CD4-positive, alpha-beta T cell (primary cell): ENCODE measurements around the gene RUNX3. TPM values are rescaled to one million over a fixed set of nuclear protein-coding genes. Genes with fewer than 3 reads are reported as not detected.

Experiments used
- ATAC-seq: fragments of 200-7000 bp; cut with Tn5 transposase; one replicate; pipeline ENCODE4 v1.10.0; 2022; ENCODE audit warnings: mild to moderate bottlenecking; ENCODE audit not compliant: poor library complexity
- CTCF ChIA-PET: fragments of 350-600 bp; sonication (Branson Sonifier 250); formaldehyde crosslinking; loops from one replicate; lab custom pipeline; 2021; ENCODE audit warnings: antibody characterized with exemption, inconsistent platforms; lab: Charles Lee
- POLR2A ChIA-PET: fragments of 350-600 bp; sonication (Branson Sonifier 250); formaldehyde crosslinking; loops from one replicate; lab custom pipeline; 2021; ENCODE audit warnings: antibody characterized with exemption, inconsistent platforms; lab: Charles Lee
- DNase-seq, 14 experiments: peaks; one replicate each; pipeline ENCODE4 v3.0.0-alpha.2; 2013 to 2020; ENCODE audit warnings: mixed read lengths in 2 of 14
- H3K27ac ChIP-seq, 2 donors: one replicate each; pipeline versions ENCODE4 v1.5.1 to v1.7.0; 2013; ENCODE audit warnings: low read length in 2 of 2, low read depth in 1 of 2, mild to moderate bottlenecking in 1 of 2
- H3K27me3 ChIP-seq, 2 experiments: 1 replicate in 1 of 2; 2 replicates in 1 of 2; pipeline versions ENCODE4 v1.6.1 to v1.7.0; 2013; ENCODE audit warnings: low read length in 2 of 2, control low read depth in 1 of 2, mild to moderate bottlenecking in 1 of 2, moderate library complexity in 1 of 2; ENCODE audit not compliant: insufficient read depth in 2 of 2, control insufficient read depth in 1 of 2
- H3K36me3 ChIP-seq: one replicate; pipeline ENCODE4 v1.6.1; 2013; ENCODE audit warnings: low read length, control low read depth; ENCODE audit not compliant: insufficient read depth
- H3K4me1 ChIP-seq: one replicate; pipeline ENCODE4 v1.6.1; 2013; ENCODE audit warnings: low read length, control low read depth; ENCODE audit not compliant: insufficient read depth
- H3K4me3 ChIP-seq: one replicate; pipeline ENCODE4 v1.5.1; 2013; ENCODE audit warnings: mild to moderate bottlenecking, low read length, moderate library complexity
- H3K9me3 ChIP-seq, 2 experiments: 1 replicate in 1 of 2; 2 replicates in 1 of 2; pipeline versions ENCODE4 v1.6.1 to v1.7.0; 2013; ENCODE audit warnings: low read length in 2 of 2, mild to moderate bottlenecking in 2 of 2, control low read depth in 1 of 2, moderate library complexity in 1 of 2; ENCODE audit not compliant: control insufficient read depth in 1 of 2, insufficient read depth in 1 of 2
- H3K27ac Mint-ChIP-seq: one replicate; pipeline ENCODE4 v1.8.0; 2020; ENCODE audit warnings: mixed read lengths
- H3K27me3 Mint-ChIP-seq: one replicate; pipeline ENCODE4 v1.8.0; 2021; ENCODE audit warnings: mixed read lengths
- H3K36me3 Mint-ChIP-seq: one replicate; pipeline ENCODE4 v1.8.0; 2021; ENCODE audit warnings: low read depth, mixed read lengths
- H3K4me1 Mint-ChIP-seq: one replicate; pipeline ENCODE4 v1.8.0; 2021; ENCODE audit warnings: low read depth, mixed read lengths
- H3K4me3 Mint-ChIP-seq: one replicate; pipeline ENCODE4 v1.8.0; 2020; ENCODE audit warnings: mild to moderate bottlenecking, mixed read lengths
- H3K9me3 Mint-ChIP-seq: one replicate; pipeline ENCODE4 v1.8.0; 2020; ENCODE audit warnings: mixed read lengths
- CTCF ChIP-seq: fragments of 200-600 bp; IDR thresholded peaks from one replicate; pipeline ENCODE4 v1.8.0; 2022; ENCODE audit warnings: antibody characterized with exemption, mild to moderate bottlenecking
- intact Hi-C, 2 experiments: fragments of 100-400 bp; cut with DNase I in 1 of 2; cut with micrococcal nuclease in 1 of 2; formaldehyde crosslinking; loops; one replicate each; pipeline versions ENCODE4 v1.15.1 to v1.9.0; 2023 to 2025; cut with DNase I, micrococcal nuclease
- total RNA-seq, 174 experiments: library from RNA in 2 of 174; stranded (reverse) in 2 of 174; gene quantifications; one replicate each; pipeline ENCODE4 v1.2.3 and lab custom pipeline; 2021 to 2026

RUNX3 gene
- total RNA-seq, 2 experiments from 2014 or later = 202 to 209 TPM

- Histone ChIP-seq H3K27me3 (no peaks in the 10 kb centered on the region), H3K36me3 (no peaks in the 10 kb centered on the region), H3K27ac (no peak overlapping the region), H3K4me1 (peaks cover 76% of the 10 kb centered on the region), H3K9me3 (no peaks in the 10 kb centered on the region), H3K4me3 (no peak overlapping the region)
- Mint-ChIP-seq H3K4me3 (peak overlapping the region; percentile 50), H3K27me3 (no peaks in the 10 kb centered on the region), H3K36me3 (no peaks in the 10 kb centered on the region), H3K4me1 (peaks cover 69% of the 10 kb centered on the region), H3K9me3 (no peaks in the 10 kb centered on the region), H3K27ac (peak overlapping the region; percentile 79)
- no peak for TF ChIP-seq CTCF
- ChIA-PET POLR2A (interaction anchor here (1.1 to 1.4 kb wide), 3 partner anchors 10 to 82 kb away, joined by 3 to 7 read pairs (median 3); no protein-coding TSS in a partner anchor), CTCF (interaction anchor here (0.9 to 2.0 kb wide), 3 partner anchors 9 to 107 kb away, joined by 5 to 8 read pairs (median 5); no protein-coding TSS in a partner anchor)
- intact Hi-C loops = no loop called here
- peak in 12 of 14 experiments; percentile 46 to 85 (median 58) for DNase-seq
- peak; percentile 84 for ATAC-seq
Measured at GRCh38 chr1:24955161-24955560, 25.1 kb upstream of the RUNX3 start.

GRCh38 chr1:24954631-24955030, 24.6 kb upstream of the RUNX3 start:
- CTCF ChIA-PET = interaction anchor here (2.0 to 3.2 kb wide), 2 partner anchors 22 to 82 kb away, joined by 5 to 16 read pairs; no protein-coding TSS in a partner anchor
- peak overlapping the region in 1 of 2 donors; percentile 16 for H3K27ac ChIP-seq
- no peaks in the 10 kb centered on the region for H3K9me3 ChIP-seq
- Mint-ChIP-seq H3K36me3 (no peaks in the 10 kb centered on the region), H3K27me3 (no peaks in the 10 kb centered on the region), H3K4me3 (peak overlapping the region; percentile 50), H3K27ac (peak overlapping the region; percentile 79), H3K9me3 (no peaks in the 10 kb centered on the region), H3K4me1 (peaks cover 69% of the 10 kb centered on the region)
- H3K4me1 ChIP-seq = peaks cover 76% of the 10 kb centered on the region
- no peak for ATAC-seq
- H3K4me3 ChIP-seq = no peak overlapping the region
- no peaks in the 10 kb centered on the region for H3K36me3 ChIP-seq
- no peak for TF ChIP-seq CTCF
- DNase-seq = no peak
- POLR2A ChIA-PET = interaction anchor here (1.1 to 1.4 kb wide), 3 partner anchors 10 to 82 kb away, joined by 3 to 4 read pairs (median 3); partner anchors contain the start of gene RUNX3
- intact Hi-C loops = no loop called here
- H3K27me3 ChIP-seq = no peaks in the 10 kb centered on the region

- no peak overlapping the region for H3K4me3 Mint-ChIP-seq
- no peaks in the 10 kb centered on the region for H3K27me3 Mint-ChIP-seq
- Histone ChIP-seq H3K9me3 (no peaks in the 10 kb centered on the region), H3K36me3 (no peaks in the 10 kb centered on the region), H3K4me3 (no peak overlapping the region), H3K27ac (no peak overlapping the region), H3K27me3 (no peaks in the 10 kb centered on the region), H3K4me1 (peaks cover 70% of the 10 kb centered on the region)
- intact Hi-C loops = no loop called here
- DNase-seq (no peak), ATAC-seq (peak; percentile 8)
- ChIA-PET POLR2A (interaction anchor here (1.1 to 2.8 kb wide), 3 partner anchors 10 to 68 kb away, joined by 3 to 11 read pairs (median 4); partner anchors contain the start of gene RUNX3), CTCF (interaction anchor here (0.6 to 3.2 kb wide), 4 partner anchors 21 to 636 kb away, joined by 3 to 16 read pairs (median 4); no protein-coding TSS in a partner anchor)
- H3K9me3 Mint-ChIP-seq = no peaks in the 10 kb centered on the region
- H3K27ac Mint-ChIP-seq = peak overlapping the region; percentile 79
- H3K4me1 Mint-ChIP-seq = peaks cover 69% of the 10 kb centered on the region
- no peak for TF ChIP-seq CTCF
- H3K36me3 Mint-ChIP-seq = no peaks in the 10 kb centered on the region
Measured at GRCh38 chr1:24954022-24954421, 23.9 kb upstream of the RUNX3 start.
